ENCODE data around the gene XPNPEP2.

The XPNPEP2 gene

GRCh38 chrX:129746557-129747470 is 8.0 kb downstream of the XPNPEP2 start:
- no peak for DNase-seq (ENCODE audit: low read depth)
- H3K4me3 ChIP-seq (ENCODE audit: low read length) = no peak overlapping the region
- TF ChIP-seq, protein P1, sequence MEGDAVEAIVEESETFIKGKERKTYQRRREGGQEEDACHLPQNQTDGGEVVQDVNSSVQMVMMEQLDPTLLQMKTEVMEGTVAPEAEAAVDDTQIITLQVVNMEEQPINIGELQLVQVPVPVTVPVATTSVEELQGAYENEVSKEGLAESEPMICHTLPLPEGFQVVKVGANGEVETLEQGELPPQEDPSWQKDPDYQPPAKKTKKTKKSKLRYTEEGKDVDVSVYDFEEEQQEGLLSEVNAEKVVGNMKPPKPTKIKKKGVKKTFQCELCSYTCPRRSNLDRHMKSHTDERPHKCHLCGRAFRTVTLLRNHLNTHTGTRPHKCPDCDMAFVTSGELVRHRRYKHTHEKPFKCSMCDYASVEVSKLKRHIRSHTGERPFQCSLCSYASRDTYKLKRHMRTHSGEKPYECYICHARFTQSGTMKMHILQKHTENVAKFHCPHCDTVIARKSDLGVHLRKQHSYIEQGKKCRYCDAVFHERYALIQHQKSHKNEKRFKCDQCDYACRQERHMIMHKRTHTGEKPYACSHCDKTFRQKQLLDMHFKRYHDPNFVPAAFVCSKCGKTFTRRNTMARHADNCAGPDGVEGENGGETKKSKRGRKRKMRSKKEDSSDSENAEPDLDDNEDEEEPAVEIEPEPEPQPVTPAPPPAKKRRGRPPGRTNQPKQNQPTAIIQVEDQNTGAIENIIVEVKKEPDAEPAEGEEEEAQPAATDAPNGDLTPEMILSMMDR (IDR thresholded peaks at IDR 0.05; ENCODE audit: insufficient read depth, low read depth, low read length, missing control alignments) = no peak

- DNase-seq (ENCODE audit: low read depth) = no peak
- TF ChIP-seq, protein P1 (IDR thresholded peaks at IDR 0.05; ENCODE audit: insufficient read depth, low read depth, low read length, missing control alignments) = no peak
- H3K4me3 ChIP-seq (ENCODE audit: low read length) = no peak overlapping the region
Observed at GRCh38 chrX:129747533-129747932, 8.8 kb downstream of the XPNPEP2 start.

DNA sequence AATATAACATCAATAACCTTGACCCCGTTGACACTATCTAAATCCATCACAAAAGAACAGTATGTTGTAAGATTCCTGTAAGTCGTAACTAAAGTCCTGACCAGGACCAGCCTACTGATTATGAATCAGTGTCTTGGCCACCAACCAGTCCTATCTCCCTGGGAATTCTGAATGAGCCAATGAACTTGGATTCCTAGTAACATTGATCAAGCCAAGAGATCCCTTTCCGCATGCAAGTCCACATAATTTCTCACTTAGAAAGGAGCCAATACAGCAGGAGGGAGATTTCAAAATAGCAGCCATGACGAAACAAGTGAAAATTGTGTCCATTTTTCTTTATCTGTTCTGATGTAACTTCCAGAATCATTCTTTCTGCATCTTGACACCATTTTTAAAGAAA is 9.5 kb downstream of the XPNPEP2 start:
- H3K4me3 ChIP-seq (ENCODE audit: low read length) = no peak overlapping the region
- TF ChIP-seq, protein P1 (IDR thresholded peaks at IDR 0.05; ENCODE audit: insufficient read depth, low read depth, low read length, missing control alignments) = no peak
- peak; percentile 4 for DNase-seq (ENCODE audit: low read depth)

- TF ChIP-seq, protein P1 (IDR thresholded peaks at IDR 0.05; ENCODE audit: insufficient read depth, low read depth, low read length, missing control alignments) = no peak
- no peak overlapping the region for H3K4me3 ChIP-seq (ENCODE audit: low read length)
- DNase-seq (ENCODE audit: low read depth) = no peak
Observed at GRCh38 chrX:129749069-129749468, 10.3 kb downstream of the XPNPEP2 start.

GRCh38 chrX:129750971-129751370 is 12.2 kb downstream of the XPNPEP2 start:
- TF ChIP-seq, protein P1 (IDR thresholded peaks at IDR 0.05; ENCODE audit: insufficient read depth, low read depth, low read length, missing control alignments) = no peak
- DNase-seq (ENCODE audit: low read depth) = no peak
- no peak overlapping the region for H3K4me3 ChIP-seq (ENCODE audit: low read length)

- no peak for DNase-seq (ENCODE audit: low read depth)
- H3K4me3 ChIP-seq (ENCODE audit: low read length) = no peak overlapping the region
- TF ChIP-seq, protein P1 (IDR thresholded peaks at IDR 0.05; ENCODE audit: insufficient read depth, low read depth, low read length, missing control alignments) = peak; percentile 26
Observed at GRCh38 chrX:129754056-129755024, 15.6 kb downstream of the XPNPEP2 start.

Measured in epithelial cell of esophagus (primary cell).